Mammary epithelial cell (primary cell): ENCODE data around the gene GH1.

Experiments
- EZH2 ChIP-seq: IDR thresholded peaks from 2 replicates; pipeline ENCODE4 v1.6.1; 2012; ENCODE audit warnings: low read length, inconsistent platforms, borderline replicate concordance
- TF ChIP-seq, protein P1 (sequence below), 2 donors: IDR thresholded peaks in 1 of 2; conservative IDR thresholded peaks in 1 of 2; 2 replicates each; pipeline ENCODE4 v1.5.1; 2011 to 2012; ENCODE audit warnings: inconsistent platforms in 2 of 2, low read length in 2 of 2, mild to moderate bottlenecking in 2 of 2, control low read depth in 1 of 2, low read depth in 1 of 2; ENCODE audit not compliant: insufficient read depth in 1 of 2; ENCODE audit errors: extremely low read depth in 1 of 2

DNA sequence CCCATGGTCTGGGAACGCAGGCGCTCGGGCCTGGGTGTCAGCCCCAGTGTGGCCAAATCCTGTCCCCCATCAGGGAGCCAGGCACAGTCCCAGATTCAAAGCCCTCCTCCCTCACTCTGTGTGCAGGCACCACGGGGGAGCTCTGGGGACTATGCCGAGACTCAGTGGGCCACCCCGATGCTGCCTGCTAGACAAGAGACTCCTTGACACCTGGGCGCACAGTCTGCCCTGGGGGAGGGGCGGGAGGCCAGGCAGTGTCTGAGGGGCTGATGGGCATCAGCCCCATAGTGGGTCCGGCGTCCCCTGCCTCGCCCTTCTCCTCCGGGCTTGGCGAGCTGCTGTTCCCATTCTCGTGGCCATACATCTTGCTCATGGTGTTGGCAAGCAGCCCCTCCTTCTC lies 21.9 kb upstream of the GH1 start:
- TF ChIP-seq, protein P1, sequence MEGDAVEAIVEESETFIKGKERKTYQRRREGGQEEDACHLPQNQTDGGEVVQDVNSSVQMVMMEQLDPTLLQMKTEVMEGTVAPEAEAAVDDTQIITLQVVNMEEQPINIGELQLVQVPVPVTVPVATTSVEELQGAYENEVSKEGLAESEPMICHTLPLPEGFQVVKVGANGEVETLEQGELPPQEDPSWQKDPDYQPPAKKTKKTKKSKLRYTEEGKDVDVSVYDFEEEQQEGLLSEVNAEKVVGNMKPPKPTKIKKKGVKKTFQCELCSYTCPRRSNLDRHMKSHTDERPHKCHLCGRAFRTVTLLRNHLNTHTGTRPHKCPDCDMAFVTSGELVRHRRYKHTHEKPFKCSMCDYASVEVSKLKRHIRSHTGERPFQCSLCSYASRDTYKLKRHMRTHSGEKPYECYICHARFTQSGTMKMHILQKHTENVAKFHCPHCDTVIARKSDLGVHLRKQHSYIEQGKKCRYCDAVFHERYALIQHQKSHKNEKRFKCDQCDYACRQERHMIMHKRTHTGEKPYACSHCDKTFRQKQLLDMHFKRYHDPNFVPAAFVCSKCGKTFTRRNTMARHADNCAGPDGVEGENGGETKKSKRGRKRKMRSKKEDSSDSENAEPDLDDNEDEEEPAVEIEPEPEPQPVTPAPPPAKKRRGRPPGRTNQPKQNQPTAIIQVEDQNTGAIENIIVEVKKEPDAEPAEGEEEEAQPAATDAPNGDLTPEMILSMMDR (conservative IDR thresholded peaks at IDR 0.05 in 1 of 2, IDR thresholded peaks at IDR 0.05 in 1 of 2; ENCODE audit: extremely low read depth in 1 of 2, insufficient read depth in 1 of 2, low read depth in 1 of 2, low read length in 2 of 2), result no peak
- no peak for TF ChIP-seq EZH2
